Hepatic stellate cell (primary cell): ENCODE measurements around the gene FKTN.
"Not testable (repeated sequence)": the region's sequence is repeated elsewhere in the genome, so short reads cannot be mapped to it uniquely, and the experiment has no call there.

Source experiments
- DNase-seq: peaks from one replicate; pipeline ENCODE4 v3.0.0; 2011; ENCODE audit warnings: low spot score

Gene FKTN

GRCh38 chr9:105557804-105558610 is at the start of gene FKTN:
FKTN (plus strand) TSS chr9:105558131; CDS start chr9:105575033, 16,902 bp downstream.
- DNase-seq = peak; percentile 81

DNA sequence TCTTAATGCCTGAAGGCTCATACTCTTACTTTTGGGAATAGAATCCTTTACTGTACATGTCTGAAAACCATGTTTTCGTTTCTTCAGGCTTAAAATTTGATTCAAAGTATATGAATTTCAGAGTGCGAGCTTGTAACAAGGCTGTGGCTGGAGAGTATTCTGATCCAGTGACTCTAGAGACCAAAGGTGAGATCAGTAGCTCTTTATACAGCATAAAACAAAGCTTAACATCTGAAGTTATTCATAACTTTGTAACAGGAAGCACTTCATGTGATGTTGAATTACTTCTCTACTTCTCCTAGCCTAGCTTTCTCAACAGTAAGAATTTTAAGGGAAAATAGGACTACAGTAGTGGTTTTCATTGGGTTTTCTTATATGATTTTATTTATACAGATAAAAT is 49.4 kb upstream of the FKTN start:
- DNase-seq = no peak

DNA sequence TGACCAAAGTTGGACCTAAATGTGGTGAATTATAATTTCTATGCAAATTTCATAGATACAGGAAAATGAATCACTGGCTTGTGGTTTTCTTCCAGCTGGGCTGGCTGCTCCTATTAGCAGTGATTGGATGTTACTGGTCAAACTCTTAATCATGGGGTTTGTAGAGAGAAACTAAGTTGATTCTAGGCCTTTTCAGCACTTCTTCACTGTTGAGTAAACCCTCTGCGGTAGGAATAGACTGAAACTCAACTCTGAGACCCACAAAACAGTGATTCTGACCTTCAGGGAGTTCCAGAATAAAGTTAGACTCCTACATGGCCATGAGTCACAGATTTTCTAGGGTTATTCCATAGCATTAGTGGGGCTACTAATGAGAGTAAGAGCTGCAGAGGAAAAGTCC is 47.9 kb upstream of the FKTN start:
- peak; percentile 65 for DNase-seq

- DNase-seq = no peak
Observed at GRCh38 chr9:105511446-105511845, 46.5 kb upstream of the FKTN start.

DNA sequence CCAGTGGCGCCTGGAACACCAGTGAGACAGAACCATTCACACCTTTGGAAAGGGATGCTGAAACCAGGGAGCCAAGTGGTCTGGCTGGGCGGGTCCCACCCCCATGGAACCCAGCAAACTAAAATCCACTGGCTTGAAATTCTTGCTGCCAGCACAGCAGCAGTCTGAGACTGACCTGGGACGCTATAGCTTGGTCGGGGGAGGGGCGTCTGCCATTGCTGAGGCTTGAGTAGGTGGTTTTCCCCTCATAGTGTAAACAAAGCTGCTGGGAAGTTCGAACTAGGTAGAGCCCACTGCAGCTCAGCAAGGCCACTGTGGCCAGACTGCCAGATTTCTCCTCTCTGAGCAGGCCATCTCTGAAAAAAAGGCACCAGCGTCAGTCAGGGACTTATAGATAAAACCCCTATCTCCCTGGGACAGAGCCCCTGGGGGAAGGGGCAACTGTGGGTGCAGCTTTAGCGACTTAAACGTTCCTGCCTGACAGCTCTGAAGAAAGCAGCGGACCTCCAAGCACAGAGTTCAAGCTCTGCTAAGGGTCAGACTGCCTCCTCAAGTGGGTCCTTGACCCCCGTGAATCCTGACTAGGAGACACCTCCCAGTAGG is 42.0 kb upstream of the FKTN start:
- no peak for DNase-seq

DNA sequence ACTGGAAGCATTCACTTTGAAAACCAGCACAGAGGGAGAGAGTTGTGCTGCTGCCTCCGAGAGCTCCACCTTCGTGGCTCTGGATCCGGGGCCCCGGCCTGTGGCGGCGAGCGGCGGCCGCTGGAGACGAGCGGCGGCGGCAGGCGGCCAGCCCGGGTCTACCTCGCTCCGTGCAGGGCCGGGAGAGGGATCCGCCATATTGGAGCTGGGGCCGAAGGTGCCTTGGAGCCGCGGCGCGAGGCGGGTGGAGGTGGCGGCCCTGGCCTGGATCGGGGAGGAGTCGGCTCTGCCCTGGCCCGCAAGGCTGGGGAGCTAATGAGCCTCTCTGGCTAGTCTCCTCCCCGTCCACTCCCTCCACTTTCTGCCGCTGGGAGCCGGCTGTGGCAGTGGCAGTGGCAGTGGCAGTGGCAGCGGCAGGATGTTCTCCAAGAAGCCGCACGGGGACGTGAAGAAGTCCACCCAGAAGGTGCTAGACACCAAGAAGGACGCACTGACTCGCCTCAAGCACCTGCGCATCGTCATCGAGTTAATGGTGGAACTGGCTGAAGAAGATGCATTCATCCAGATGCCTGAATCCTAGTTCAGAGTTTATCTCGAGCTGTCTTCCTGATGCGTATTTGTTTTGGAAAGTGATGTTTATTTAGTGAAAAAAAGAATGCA is 38.1 kb upstream of the FKTN start:
- not testable (repeated sequence) for DNase-seq

DNA sequence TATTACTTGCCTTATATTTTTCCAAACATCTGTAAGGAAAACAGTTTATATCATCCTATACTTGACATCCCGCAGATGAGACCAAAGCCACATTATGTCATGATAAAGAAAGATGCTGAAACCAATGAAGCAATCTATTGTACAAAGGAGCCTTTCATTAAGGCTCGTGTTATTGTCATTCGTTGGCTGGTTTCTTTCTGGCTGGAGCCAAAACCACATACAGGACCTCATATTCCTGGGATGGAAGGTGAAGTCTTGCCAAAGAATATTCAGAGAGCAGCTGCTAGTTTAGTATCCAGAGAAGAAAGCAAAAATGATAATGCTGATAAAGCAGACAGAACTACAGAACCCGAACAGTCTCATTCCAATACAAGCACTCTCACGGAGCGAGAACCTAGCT is 36.9 kb upstream of the FKTN start:
- DNase-seq = not testable (repeated sequence)

DNA sequence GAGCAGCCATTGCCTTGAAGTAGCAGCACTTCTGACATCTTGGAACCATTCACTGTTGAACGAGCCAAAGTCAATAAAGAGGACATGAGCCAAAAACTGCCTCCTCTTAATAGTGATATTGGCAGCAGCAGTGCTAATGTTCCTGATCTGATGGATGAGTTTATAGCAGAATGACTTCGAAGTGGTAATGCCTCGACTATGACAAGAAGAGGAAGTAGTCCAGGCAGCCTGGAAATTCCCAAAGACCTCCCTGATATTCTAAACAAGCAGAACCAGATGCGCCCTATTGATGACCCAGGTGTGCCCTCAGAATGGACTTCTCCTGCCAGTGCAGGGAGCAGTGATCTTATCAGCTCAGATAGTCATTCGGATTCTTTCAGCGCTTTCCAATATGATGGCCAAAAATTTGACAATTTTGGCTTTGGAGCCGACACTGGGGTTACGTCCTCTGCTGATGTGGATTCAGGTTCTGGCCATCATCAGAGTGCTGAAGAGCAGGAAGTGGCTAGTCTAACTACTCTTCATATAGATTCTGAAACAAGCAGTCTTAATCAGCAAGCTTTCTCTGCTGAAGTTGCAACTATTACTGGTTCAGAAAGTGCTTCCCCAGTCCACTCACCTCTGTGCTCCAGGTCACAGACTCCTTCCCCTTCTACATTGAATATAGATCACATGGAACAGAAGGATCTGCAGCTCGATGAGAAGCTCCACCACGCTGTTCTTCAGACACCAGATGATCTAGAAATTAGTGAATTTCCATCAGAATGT is 35.1 kb upstream of the FKTN start:
- not testable (repeated sequence) for DNase-seq

DNA sequence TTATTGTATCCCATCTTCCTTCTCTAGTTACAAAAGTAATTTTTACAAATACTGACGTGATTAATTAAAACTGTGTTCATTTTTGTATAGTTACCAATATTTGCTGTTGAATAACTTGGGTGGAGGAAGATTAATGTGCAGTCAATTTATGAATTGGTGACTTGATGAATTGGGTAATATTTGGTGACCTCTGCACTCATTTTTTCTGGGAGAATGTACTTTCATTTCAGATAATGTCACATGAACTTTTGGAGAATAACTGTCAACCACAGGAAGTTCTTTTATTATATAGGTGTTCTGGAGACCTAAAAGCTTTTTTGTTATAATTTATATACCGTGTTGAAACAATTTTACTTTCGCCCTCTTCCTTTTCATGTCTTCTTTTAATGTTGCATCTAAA is 26.4 kb upstream of the FKTN start:
- DNase-seq = no peak

DNA sequence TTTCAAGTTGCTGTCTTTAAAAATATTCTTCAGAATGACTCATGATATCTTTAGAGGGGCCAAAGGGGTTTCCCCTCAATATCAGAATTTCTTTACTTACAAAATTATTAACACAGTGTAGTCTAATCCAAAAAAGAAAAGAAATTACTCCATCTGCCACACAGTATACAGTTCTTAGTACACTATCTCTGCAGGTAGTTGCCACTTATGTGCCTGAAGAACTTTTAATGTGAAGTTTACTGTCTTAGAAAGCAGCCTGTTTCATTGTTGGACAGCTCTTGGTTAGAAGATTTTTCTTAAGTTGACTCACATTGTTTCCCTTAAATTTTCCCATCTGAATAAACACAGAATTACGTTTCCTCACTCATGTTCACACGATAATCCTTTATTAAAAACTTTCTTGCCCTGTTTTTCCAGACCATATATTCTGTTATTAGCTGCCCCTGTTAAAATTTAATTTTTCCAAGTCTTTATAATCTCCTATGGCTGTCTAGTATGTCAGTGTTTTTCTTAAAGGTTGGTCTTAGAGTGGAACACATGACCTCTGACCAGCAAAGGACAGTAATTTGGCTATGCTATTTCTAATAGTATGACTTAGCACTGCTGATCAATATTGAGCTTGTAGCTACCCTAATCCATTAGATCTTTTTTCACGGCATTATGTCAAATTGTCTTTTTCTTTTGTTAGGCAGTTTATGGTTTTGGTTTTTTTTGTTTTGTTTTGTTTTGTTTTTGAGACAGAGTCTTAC is 21.8 kb upstream of the FKTN start:
- DNase-seq = no peak

DNA sequence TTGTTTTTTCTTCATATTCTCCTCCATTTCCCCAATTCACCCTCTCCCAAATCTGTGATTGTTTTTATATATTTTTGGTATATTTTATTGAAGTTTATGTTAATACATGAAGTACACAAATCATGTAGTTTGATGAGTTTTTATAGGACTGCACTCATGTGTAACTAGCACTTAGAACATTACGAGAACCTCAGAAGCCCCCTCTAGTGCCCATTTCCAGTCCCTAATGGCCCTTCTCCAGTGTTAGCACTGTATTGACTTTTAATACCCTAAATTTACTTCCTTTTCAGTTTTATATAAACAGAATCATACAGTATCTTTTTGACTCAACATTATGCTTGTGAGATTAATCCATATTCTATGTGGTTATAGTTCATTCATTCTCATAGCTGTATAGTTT is 18.5 kb upstream of the FKTN start:
- no peak for DNase-seq

GRCh38 chr9:105541838-105542237 is 16.1 kb upstream of the FKTN start:
- no peak for DNase-seq

DNA sequence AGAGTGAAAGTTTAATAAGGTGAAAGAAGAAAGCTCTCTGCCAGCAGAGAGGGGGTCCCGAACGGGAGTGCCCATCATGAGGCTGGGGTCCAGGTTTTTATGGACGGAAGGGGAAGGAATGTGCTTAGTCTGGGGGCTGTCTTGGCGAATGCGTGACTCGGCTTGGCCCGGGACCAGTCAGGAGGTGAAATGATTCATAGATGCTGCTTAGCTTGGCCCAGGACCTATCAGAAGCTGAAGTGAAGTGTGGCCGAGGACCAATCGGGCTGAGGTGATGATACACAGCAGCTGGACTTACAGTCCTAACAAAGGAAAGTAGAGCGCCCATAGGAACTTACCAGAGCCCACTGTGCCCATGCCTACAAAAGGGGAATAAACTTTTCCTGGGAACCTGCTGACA is 3.9 kb upstream of the FKTN start:
- DNase-seq = no peak

DNA sequence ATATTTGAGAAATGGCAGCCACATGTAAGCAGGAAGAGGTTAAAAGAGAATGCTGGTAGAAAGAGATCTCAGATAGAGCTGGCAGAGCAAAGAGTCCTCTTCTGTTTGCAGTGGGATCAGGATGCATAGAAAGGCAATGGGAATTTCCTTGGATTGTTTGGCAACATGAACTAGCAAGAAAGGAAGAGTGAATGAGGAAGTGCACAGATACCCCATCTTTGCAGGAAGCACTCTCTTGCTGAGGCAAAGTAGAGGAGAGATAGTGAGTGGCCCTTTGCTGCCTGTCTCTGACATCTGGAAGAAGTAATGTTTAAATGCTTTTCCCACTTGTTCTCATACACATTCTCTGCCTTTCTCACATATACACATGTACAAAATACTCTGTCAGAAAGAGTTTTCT is 14.5 kb downstream of the FKTN start:
- no peak for DNase-seq

GRCh38 chr9:105579952-105580351 is 22.0 kb downstream of the FKTN start:
- not testable (repeated sequence) for DNase-seq

DNA sequence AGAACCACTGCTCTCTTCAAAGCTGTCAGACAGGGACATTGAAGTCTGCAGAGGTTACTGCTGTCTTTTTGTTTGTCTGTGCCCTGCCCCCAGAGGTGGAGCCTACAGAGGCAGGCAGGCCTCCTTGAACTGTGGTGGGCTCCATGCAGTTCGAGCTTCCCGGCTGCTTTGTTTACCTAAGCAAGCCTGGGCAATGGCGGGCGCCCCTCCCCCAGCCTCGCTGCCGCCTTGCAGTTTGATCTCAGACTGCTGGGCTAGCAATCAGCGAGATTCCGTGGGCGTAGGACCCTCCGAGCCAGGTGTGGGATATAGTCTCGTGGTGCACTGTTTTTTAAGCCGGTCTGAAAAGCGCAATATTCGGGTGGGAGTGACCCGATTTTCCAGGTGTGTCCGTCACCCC is 23.6 kb downstream of the FKTN start:
- not testable (repeated sequence) for DNase-seq

DNA sequence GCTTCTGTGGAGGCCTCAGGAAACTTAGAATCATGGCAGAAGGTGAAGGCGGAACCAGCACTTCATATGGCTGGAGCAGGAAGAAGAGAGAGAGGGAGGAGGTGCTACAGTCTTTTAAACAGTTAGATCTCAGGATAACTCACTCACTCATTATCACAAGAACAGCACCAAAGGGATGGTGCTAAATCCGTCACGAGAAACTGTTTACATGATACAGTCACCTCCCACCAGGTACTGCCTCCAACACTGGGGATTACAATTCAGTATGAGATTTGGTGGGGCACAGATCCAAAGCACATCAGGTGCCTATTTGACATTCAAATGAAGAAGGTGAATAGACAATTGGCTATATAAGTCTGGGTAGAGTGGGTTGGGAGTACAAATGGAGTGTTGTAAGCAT is 35.2 kb downstream of the FKTN start:
- no peak for DNase-seq

DNA sequence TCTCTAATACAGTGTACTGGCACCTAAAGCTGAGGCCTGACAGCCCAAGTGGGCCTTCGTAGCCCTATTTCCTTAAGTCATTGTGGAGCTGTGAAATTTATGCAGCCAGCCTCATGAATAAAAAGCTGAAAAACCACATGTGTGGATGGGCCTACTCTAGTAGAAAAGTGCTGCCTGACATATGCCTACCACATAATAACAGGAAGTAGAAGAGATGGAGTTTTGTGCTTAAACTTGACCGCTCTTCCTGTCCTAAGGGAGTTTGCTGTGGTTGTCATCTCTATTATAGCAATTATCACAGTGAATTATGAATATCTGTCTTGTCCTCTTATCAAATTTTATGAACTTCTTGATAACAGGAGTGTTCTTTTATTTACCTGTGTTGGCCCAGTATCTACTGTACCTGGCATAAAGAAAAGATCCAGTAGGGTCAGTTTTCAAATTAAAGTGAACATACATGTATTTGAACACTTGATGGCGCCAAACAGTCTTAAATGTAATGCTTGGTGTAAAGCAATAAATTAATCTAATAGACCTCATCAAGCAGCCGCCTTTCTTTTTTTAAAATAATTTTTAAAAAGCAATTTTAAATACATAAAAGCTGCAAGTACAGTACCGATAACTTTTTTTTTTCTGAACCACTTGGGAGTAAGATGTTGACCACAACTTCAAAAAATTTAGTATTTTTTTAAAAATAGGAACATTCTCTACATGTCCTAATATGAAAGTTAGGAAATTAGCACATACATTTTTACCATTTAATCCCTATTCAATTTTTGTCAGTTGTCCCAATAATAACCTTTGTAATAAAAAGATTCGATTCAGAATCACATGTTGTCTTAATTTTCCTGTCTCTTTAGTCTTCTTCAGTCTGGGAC is 51.0 kb downstream of the FKTN start:
- DNase-seq = peak; percentile 3

GRCh38 chr9:105621001-105621400 is 63.1 kb downstream of the FKTN start:
- no peak for DNase-seq

GRCh38 chr9:105625088-105625487 is 67.2 kb downstream of the FKTN start:
- no peak for DNase-seq

DNA sequence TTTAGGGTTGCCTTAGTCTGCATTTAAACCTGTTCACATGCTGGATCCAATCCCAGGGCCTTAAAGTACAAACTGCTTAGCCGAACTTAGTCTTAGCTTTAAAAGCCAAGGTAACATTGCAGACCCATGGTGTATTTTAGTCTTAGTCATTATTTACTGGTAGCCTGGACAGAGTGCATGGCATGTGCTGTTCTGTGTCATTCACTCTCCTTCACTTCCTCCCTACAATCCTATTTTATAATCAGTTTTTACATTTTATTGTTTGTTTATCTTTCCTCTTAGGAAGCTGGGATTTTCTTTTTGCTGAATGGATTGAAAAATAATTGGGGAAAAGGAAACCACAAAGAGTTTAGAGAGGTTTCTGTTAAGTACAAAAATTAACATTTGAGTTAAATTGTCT is 74.9 kb downstream of the FKTN start:
- no peak for DNase-seq
